ENCODE measurements around the gene CTF1.
A peak's percentile ranks its signal among the peaks of the same experiment; 100 is the strongest.

The CTF1 gene

GRCh38 chr16:30910427-30911029 lies 14.1 kb downstream of the CTF1 start:
- DNase-seq = no peak

GRCh38 chr16:30912794-30913412 lies 16.5 kb downstream of the CTF1 start:
- DNase-seq = no peak

- DNase-seq = no peak
Measured at GRCh38 chr16:30914830-30915229, 18.4 kb downstream of the CTF1 start.

GRCh38 chr16:30918614-30919013 lies 22.2 kb downstream of the CTF1 start:
- DNase-seq = no peak

GRCh38 chr16:30920891-30921290 lies 24.5 kb downstream of the CTF1 start:
- DNase-seq = no peak

GRCh38 chr16:30921459-30921747 lies 25.0 kb downstream of the CTF1 start:
- no peak for DNase-seq

GRCh38 chr16:30921748-30922419 lies 25.5 kb downstream of the CTF1 start:
- DNase-seq = peak; percentile 86 to 90

- peak; percentile 100 for DNase-seq
Measured at GRCh38 chr16:30922420-30922959, 26.1 kb downstream of the CTF1 start.

- peak; percentile 97 to 98 for DNase-seq
Measured at GRCh38 chr16:30922960-30923535, 26.6 kb downstream of the CTF1 start.

GRCh38 chr16:30923554-30924075 lies 27.2 kb downstream of the CTF1 start, which contains the start of gene FBXL19:
Gene FBXL19 (plus strand): TSS chr16:30923572. CDS start chr16:30925755, 2,183 bp downstream.
- DNase-seq = no peak

- no peak for DNase-seq
Measured at GRCh38 chr16:30924076-30924912, 27.9 kb downstream of the CTF1 start.

- DNase-seq = no peak
Measured at GRCh38 chr16:30924913-30925631, 28.7 kb downstream of the CTF1 start.

- no peak for DNase-seq
Measured at GRCh38 chr16:30925632-30925987, 29.2 kb downstream of the CTF1 start.

- DNase-seq = no peak
Measured at GRCh38 chr16:30925995-30926811, 29.8 kb downstream of the CTF1 start.

GRCh38 chr16:30926937-30927788 lies 30.7 kb downstream of the CTF1 start:
- no peak for DNase-seq

- DNase-seq = peak; percentile 46 to 53
Measured at GRCh38 chr16:30927789-30928378, 31.5 kb downstream of the CTF1 start.

- DNase-seq = no peak
Measured at GRCh38 chr16:30928390-30928789, 32.0 kb downstream of the CTF1 start.

GRCh38 chr16:30929167-30929566 lies 32.8 kb downstream of the CTF1 start:
- DNase-seq = no peak

- DNase-seq = no peak
Measured at GRCh38 chr16:30930160-30930571, 33.8 kb downstream of the CTF1 start.
